Upper lobe of left lung (tissue), 4 donors: Measurements from ENCODE around the gene SNCB.

ENCODE experiments used
- CTCF ChIP-seq, 6 experiments: fragments of 450-650 bp in 4 of 6; fragments of 200-600 bp in 2 of 6; sonication (generic) in 2 of 6; IDR thresholded peaks; one replicate each; pipeline ENCODE4 v1.5.1; 2016 to 2019; ENCODE audit warnings: antibody characterized with exemption in 6 of 6
- EP300 ChIP-seq, 4 donors: sonication (generic); formaldehyde crosslinking; IDR thresholded peaks; one replicate each; pipeline ENCODE4 v1.5.1; 2017; ENCODE audit warnings: antibody characterized with exemption in 4 of 4, control low read depth in 2 of 4
- POLR2A ChIP-seq, 4 donors: fragments of 450-650 bp; IDR thresholded peaks; one replicate each; pipeline ENCODE4 v1.5.1; 2016 to 2017; ENCODE audit warnings: antibody characterized with exemption in 4 of 4, mild to moderate bottlenecking in 2 of 4

DNA sequence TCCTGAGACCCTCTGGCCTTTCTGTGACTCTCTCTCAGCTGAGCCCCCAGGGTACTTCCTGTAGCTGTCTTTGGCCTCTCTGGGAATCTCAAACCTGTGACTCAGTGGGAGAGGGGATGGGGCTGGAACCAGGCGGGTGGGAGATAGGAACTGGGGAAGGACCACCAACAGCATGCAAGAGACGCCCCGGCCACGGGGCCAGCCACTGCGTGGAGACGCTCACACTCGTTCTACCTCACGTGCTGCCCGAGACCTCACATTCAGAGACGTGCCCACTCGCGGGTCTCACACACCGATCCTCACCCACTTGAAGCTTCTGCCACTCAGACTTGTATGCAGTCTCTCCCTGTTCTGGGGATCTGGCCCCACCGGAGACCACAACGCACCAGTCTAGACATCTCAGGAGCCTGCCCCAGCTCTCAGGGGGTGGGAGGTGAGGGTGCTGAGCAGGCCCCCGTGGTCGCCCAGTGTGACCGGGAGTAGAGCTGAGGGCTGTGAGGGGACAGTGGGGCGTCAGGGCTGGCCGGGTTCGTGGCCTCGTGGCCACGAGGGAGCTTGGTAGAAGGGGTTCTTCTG lies 34.2 kb downstream of the SNCB start:
- no peak for TF ChIP-seq POLR2A (IDR thresholded peaks at IDR 0.05)
- TF ChIP-seq CTCF (IDR thresholded peaks at IDR 0.05): no peak
- no peak for TF ChIP-seq EP300 (IDR thresholded peaks at IDR 0.05)
